ENCODE results near the gene PTPRG.

GRCh38 chr3:62068337-62068736 is 507.0 kb downstream of the PTPRG start:
- TF ChIP-seq EZH2phosphoT487 (IDR thresholded peaks at IDR 0.05; ENCODE audit: low read depth) (no peak), CTCF (IDR thresholded peaks at IDR 0.05; ENCODE audit: low read depth, low read length) (no peak)

Data from OCI-LY3 (cell line).